GM12878 (cell line): Measurements from ENCODE around the gene SBF2. TPM values are rescaled to one million over a fixed set of nuclear protein-coding genes. Genes with fewer than 3 reads are reported as not detected.

Source experiments
- ATAC-seq: fragments of 200-7000 bp; cut with Tn5 transposase; 3 replicates; pipeline ENCODE4 v1.9.1; 2020; ENCODE audit warnings: mild to moderate bottlenecking, moderate library complexity
- BruUV-seq: library from RNA; stranded (reverse); fragments of 400-500 nt; replicated peaks from 2 replicates; lab custom pipeline; 2021; lab: Mats Ljungman, UMichigan
- CTCF ChIA-PET: fragments of 300-600 bp; sonication (Branson Sonifier 250); formaldehyde crosslinking; extraction: SDS; loops from one replicate; lab custom pipeline; 2021; ENCODE audit warnings: inconsistent platforms; lab: Yijun Ruan, JAX
- POLR2A ChIA-PET: fragments of 350-600 bp; formaldehyde crosslinking; extraction: SDS; loops from one replicate; lab custom pipeline; 2021; ENCODE audit warnings: inconsistent platforms; lab: Charles Lee
- RAD21 ChIA-PET: fragments of 300-600 bp; sonication (Branson Sonifier 250); formaldehyde crosslinking; loops from one replicate; lab custom pipeline; 2023; ENCODE audit warnings: antibody characterized with exemption; ENCODE audit not compliant: unreplicated experiment; lab: Charles Lee
- SMC1A ChIA-PET: fragments of 300-600 bp; sonication (Branson Sonifier 250); formaldehyde crosslinking; loops from one replicate; lab custom pipeline; 2023; ENCODE audit not compliant: unreplicated experiment, uncharacterized antibody; lab: Charles Lee
- DNase-seq: peaks from one replicate; pipeline ENCODE4 v3.0.0-alpha.2; 2011; ENCODE audit warnings: low read depth, low spot score
- FAIRE-seq: peaks from 3 replicates; lab custom pipeline; 2011; peaks lifted over from hg19 to GRCh38; lab: Jason Lieb, UNC
- H2AFZ ChIP-seq: 2 replicates; pipeline ENCODE4 v1.6.0; 2011; ENCODE audit warnings: low read depth, low read length, control low read depth; ENCODE audit not compliant: control insufficient read depth
- H3K27ac ChIP-seq: 2 replicates; pipeline ENCODE4 v1.5.1; 2011; ENCODE audit warnings: control low read depth; ENCODE audit not compliant: control insufficient read depth, insufficient read depth
- H3K27me3 ChIP-seq, 2 experiments: replicated peaks in 1 of 2; 2 replicates each; pipeline versions ENCODE4 v1.6.0 to v1.6.1; 2011; ENCODE audit warnings: low read length in 1 of 2; ENCODE audit not compliant: control insufficient read depth in 2 of 2, insufficient read depth in 2 of 2
- H3K36me3 ChIP-seq, 2 experiments: 2 replicates each; pipeline ENCODE4 v1.5.1; 2011; ENCODE audit warnings: low read length in 1 of 2; ENCODE audit not compliant: control insufficient read depth in 2 of 2, insufficient read depth in 2 of 2
- H3K4me1 ChIP-seq: 2 replicates; pipeline ENCODE4 v1.6.1; 2011; ENCODE audit warnings: mild to moderate bottlenecking, low read length, moderate library complexity, mixed read lengths; ENCODE audit not compliant: control insufficient read depth, insufficient read depth
- H3K4me2 ChIP-seq: 2 replicates; pipeline ENCODE4 v1.6.0; 2011; ENCODE audit warnings: control low read depth; ENCODE audit not compliant: control insufficient read depth, insufficient read depth
- H3K4me3 ChIP-seq: fragments of 200-600 bp; sonication (generic); 2 replicates; pipeline ENCODE4 v1.5.1; 2016
- H3K79me2 ChIP-seq: 2 replicates; pipeline ENCODE4 v1.6.0; 2011; ENCODE audit warnings: low read length; ENCODE audit not compliant: control insufficient read depth, insufficient read depth
- H3K9ac ChIP-seq: 2 replicates; pipeline ENCODE4 v1.8.0; 2011; ENCODE audit warnings: low read length, control low read depth, mixed read lengths; ENCODE audit not compliant: control insufficient read depth, insufficient read depth
- H3K9me3 ChIP-seq: replicated peaks from 3 replicates; pipeline ENCODE4 v1.5.1; 2011; ENCODE audit warnings: mild to moderate bottlenecking, low read length; ENCODE audit not compliant: control insufficient read depth, insufficient read depth
- H4K20me1 ChIP-seq: 2 replicates; pipeline ENCODE4 v1.6.0; 2011; ENCODE audit not compliant: control insufficient read depth, insufficient read depth
- BCL3 ChIP-seq: IDR thresholded peaks from 2 replicates; pipeline ENCODE4 v1.6.1; 2011; ENCODE audit warnings: borderline replicate concordance, low read depth, mild to moderate bottlenecking, moderate library complexity, low read length; ENCODE audit not compliant: insufficient read depth, poor library complexity, severe bottlenecking
- BCLAF1 ChIP-seq: fragments of 450-650 bp; IDR thresholded peaks from 2 replicates; pipeline ENCODE4 v1.6.1; 2017; ENCODE audit warnings: antibody characterized with exemption, mild to moderate bottlenecking, moderate library complexity
- BHLHE40 ChIP-seq, 2 experiments: fragments of 450-650 bp in 1 of 2; IDR thresholded peaks; 2 replicates each; pipeline ENCODE4 v1.6.1; 2011 to 2017; ENCODE audit warnings: low read depth in 2 of 2, borderline replicate concordance in 1 of 2, improper control_type of control experiment in 1 of 2, low read length in 1 of 2, mild to moderate bottlenecking in 1 of 2
- BRCA1 ChIP-seq: IDR thresholded peaks from 2 replicates; pipeline ENCODE4 v1.6.1; 2011; ENCODE audit warnings: low read depth, low read length, improper control_type of control experiment
- CEBPZ ChIP-seq: fragments of 150-350 bp; IDR thresholded peaks from 2 replicates; pipeline ENCODE4 v1.6.1; 2016; ENCODE audit warnings: low read depth, low read length
- CREB1 ChIP-seq: IDR thresholded peaks from 2 replicates; pipeline ENCODE4 v1.6.1; 2012; ENCODE audit warnings: low read depth, mild to moderate bottlenecking, inconsistent platforms
- DPF2 ChIP-seq: fragments of 450-650 bp; IDR thresholded peaks from 2 replicates; pipeline ENCODE4 v1.6.1; 2017; ENCODE audit warnings: mild to moderate bottlenecking
- HCFC1 ChIP-seq: fragments of 150-350 bp; IDR thresholded peaks from 2 replicates; pipeline ENCODE4 v1.6.1; 2014; ENCODE audit warnings: low read length
- JUNB ChIP-seq: IDR thresholded peaks from 2 replicates; pipeline ENCODE4 v1.6.1; 2016; ENCODE audit warnings: antibody characterized with exemption, mild to moderate bottlenecking
- MEF2B ChIP-seq: fragments of 450-650 bp; IDR thresholded peaks from 2 replicates; pipeline ENCODE4 v1.6.1; 2018; ENCODE audit warnings: mild to moderate bottlenecking, moderate library complexity; ENCODE audit not compliant: partially characterized antibody, poor library complexity, severe bottlenecking
- MYB ChIP-seq: fragments of 150-350 bp; IDR thresholded peaks from 2 replicates; pipeline ENCODE4 v1.6.1; 2014; ENCODE audit warnings: mild to moderate bottlenecking, low read depth, low read length, borderline replicate concordance
- SRF ChIP-seq, 2 experiments: IDR thresholded peaks; 2 replicates each; pipeline ENCODE4 v1.6.1; 2011; ENCODE audit warnings: low read depth in 2 of 2, low read length in 2 of 2, mild to moderate bottlenecking in 1 of 2, moderate library complexity in 1 of 2
- TAF1 ChIP-seq: IDR thresholded peaks from 2 replicates; pipeline ENCODE4 v1.6.1; 2011; ENCODE audit warnings: mild to moderate bottlenecking, low read depth, low read length, borderline replicate concordance
- ZNF622 ChIP-seq: fragments of 450-650 bp; IDR thresholded peaks from 2 replicates; pipeline ENCODE4 v1.6.1; 2017; ENCODE audit warnings: mild to moderate bottlenecking, inconsistent platforms
- ZSCAN29 ChIP-seq: fragments of 450-650 bp; IDR thresholded peaks from 2 replicates; pipeline ENCODE4 v1.6.1; 2017; ENCODE audit warnings: mild to moderate bottlenecking, moderate library complexity
- ZZZ3 ChIP-seq: IDR thresholded peaks from 2 replicates; pipeline ENCODE4 v1.6.1; 2011; ENCODE audit warnings: low read depth; ENCODE audit not compliant: control insufficient read depth, insufficient read length
- WGBS: methylation state at CpG from one replicate; pipeline ENCODE4 v1.1.6; 2016; ENCODE audit warnings: low lambda C conversion rate; ENCODE audit not compliant: insufficient replicate concordance, insufficient coverage; ENCODE audit errors: missing lambda C conversion rate; 5-methylcytosine and 5-hydroxymethylcytosine counted together
- in situ Hi-C: fragments of 300-500 bp; cut with MboI; formaldehyde crosslinking; loops from 9 replicates; pipeline ENCODE4 v1.14.3; 2018; ENCODE audit warnings: mixed read lengths
- intact Hi-C: fragments of 100-400 bp; cut with micrococcal nuclease; formaldehyde crosslinking; loops from one replicate; pipeline ENCODE4 v1.14.2; 2022; ENCODE audit not compliant: unreplicated experiment
- polyA plus RNA-seq, 11 experiments: library from polyadenylated mRNA; depleted of rRNA in 4 of 11; unstranded in 6 of 11; stranded (reverse) in 5 of 11; fragments of >200 nt; fragmentation: Nextera tagmentation in 4 of 11; fragmentation: Illumina TruSeq in 1 of 11; extraction: Ambion mirVana in 4 of 11; extraction: Trizol in 1 of 11; gene quantifications; 1 replicate in 1 of 11; 2 replicates in 10 of 11; pipeline versions ENCODE4 v1.2.1 to v1.2.3, GENCODE V29; 2011 to 2016; ENCODE audit warnings: inconsistent platforms in 2 of 11, missing spikeins in 2 of 11, low read depth in 1 of 11
- total RNA-seq, 4 experiments: library from RNA; depleted of rRNA in 3 of 4; stranded (reverse); fragments of >200 nt in 3 of 4; fragmentation: Illumina TruSeq in 1 of 4; extraction: Trizol in 1 of 4; gene quantifications; 2 replicates each; pipeline versions ENCODE4 v1.2.1 to v1.2.3, GENCODE V29; 2013 to 2021

Gene SBF2
- total and polyA plus RNA-seq, 10 of the 15 experiments (the other 5 are each of a cell fraction or from before 2014, with no cell fraction given) = 0.24 to 2.3 (median 1.1) TPM

- Histone ChIP-seq H3K9me3 (no peaks in the 10 kb centered on the region), H3K4me2 (no peak overlapping the region), H3K4me1 (no peaks in the 10 kb centered on the region), H3K4me3 (no peak overlapping the region), H2AFZ (no peak overlapping the region), H3K79me2 (no peaks in the 10 kb centered on the region), H4K20me1 (no peaks in the 10 kb centered on the region), H3K9ac (no peak overlapping the region), H3K27ac (no peak overlapping the region), H3K36me3 (no peaks in the 10 kb centered on the region), H3K27me3 (no peaks in the 10 kb centered on the region)
- no peak for ATAC-seq
- BruUV-seq = no TSS peak
- SMC1A ChIA-PET = no interaction called here
- CTCF ChIA-PET = no interaction called here
- in situ Hi-C loops = no loop called here
- WGBS = 36% methylated on average over 2 of the region's 2 CpGs
- RAD21 ChIA-PET = no interaction called here
- no peak for DNase-seq
- intact Hi-C loops = no loop called here
- POLR2A ChIA-PET = no interaction called here
- no peak for FAIRE-seq
- TF ChIP-seq CEBPZ = no peak
- TF ChIP-seq JUNB = no peak
- TF ChIP-seq ZSCAN29 = no peak
- TF ChIP-seq BCLAF1 = no peak
- TF ChIP-seq HCFC1 = no peak
- TF ChIP-seq BHLHE40 (IDR thresholded peaks at IDR 0.05; ENCODE audit: borderline replicate concordance in 1 of 2, low read depth in 2 of 2, low read length in 1 of 2) = no peak
- no peak for TF ChIP-seq MEF2B
- no peak for TF ChIP-seq SRF (IDR thresholded peaks at IDR 0.05; ENCODE audit: low read depth in 2 of 2, low read length in 2 of 2)
- no peak for TF ChIP-seq MYB
- TF ChIP-seq DPF2 = no peak
- no peak for TF ChIP-seq TAF1
- no peak for TF ChIP-seq CREB1
- TF ChIP-seq BRCA1 = no peak
- TF ChIP-seq ZNF622 = no peak
- TF ChIP-seq BCL3 = no peak
- no peak for TF ChIP-seq ZZZ3
Observed at GRCh38 chr11:9775398-9775779, 518.6 kb downstream of the SBF2 start.
